GM21515 (cell line): ENCODE results near the gene ANKS1B.
A peak's percentile ranks its signal among the peaks of the same experiment; 100 is the strongest.

Source experiments
- ATAC-seq: cut with Tn5 transposase; IDR thresholded peaks from one replicate; pipeline ENCODE4 v1.9.1; 2021; ENCODE audit not compliant: unreplicated experiment

ANKS1B gene

DNA sequence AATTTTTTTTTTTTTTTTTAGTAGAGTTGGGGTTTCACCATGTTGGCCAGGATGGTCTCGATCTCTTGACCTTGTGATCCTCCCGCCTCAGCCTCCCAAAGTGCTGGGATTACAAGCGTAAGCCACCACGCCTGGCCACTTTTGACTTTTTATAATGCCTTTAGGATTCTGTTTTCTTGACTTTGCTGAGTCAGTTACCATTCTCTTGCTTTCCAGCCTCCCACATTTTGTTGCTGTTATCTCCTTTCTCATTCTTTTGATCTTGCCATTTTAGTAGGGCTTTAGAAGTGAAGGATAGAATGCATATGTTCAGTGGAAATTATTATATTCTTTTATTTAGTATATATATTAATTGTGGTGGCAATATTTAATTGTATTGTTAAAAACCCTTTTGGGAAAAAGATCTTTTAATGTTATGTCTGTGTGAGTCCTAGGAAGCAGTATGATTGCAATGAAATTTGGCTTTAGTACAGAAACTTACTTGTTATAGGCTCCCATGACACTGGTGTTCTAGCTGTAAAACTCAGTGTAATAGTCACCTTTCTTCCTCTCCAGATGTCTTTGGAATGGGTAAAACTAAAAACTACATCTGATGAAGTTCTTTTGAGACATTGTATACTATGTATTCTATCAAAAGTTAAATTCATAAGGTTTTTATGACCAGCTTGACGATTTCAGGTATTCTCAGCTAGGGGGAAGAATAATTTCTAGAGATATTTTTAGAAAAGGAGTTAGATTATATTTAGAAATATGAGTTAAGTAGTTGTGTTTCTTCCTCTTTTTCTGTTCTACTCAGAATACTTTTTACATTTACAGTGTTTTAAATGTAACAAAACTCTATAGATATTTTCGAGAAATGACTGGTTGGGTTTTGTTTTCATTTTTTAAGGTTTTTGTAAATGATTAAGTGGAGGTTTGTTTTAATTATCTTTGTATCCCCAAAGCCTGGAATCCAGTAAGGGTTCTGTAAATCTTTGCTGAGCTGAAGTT is 1264.9 kb downstream of the ANKS1B start:
- no peak for ATAC-seq

DNA sequence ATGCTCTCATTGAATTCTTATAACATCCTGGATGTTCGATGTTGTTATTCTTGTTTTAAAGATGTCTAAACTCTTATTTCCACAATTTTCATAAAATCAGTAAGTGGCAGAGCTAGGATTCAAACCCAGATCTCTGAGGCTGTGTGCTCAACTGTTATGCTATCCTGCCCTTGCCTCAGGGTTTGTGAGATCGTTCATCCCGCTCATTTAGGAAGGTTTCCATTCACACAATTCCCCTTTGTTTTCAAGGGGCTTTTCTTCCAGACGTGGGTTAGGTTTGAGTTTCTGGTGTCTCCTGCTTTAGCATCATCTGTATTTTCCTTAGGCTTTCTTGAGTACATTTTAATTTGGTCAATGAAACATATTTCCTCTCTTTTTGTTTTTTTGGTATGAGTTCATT is 1270.3 kb downstream of the ANKS1B start:
- no peak for ATAC-seq

GRCh38 chr12:98709022-98709421 is 1275.7 kb downstream of the ANKS1B start:
- no peak for ATAC-seq

- no peak for ATAC-seq
Measured at GRCh38 chr12:98701166-98701565, 1283.6 kb downstream of the ANKS1B start.

DNA sequence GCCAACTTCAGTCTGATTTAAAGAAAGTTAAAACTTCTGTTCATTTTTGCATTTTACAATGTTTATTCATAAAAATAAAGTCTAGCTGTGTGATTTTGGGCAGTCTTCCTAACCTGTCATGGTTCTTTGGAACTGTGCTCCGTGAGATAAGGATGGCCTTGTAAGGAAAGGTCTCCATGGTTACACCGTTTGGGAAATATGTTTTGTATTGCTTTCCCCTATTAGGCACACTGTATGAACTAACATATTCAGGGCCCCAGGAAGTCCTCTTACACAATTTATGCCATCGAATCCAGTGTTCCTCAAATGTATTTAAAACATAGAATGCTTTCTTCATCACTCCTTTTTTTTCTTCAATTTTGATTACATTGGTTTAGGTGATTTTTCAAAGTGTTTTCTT is 1285.2 kb downstream of the ANKS1B start:
- no peak for ATAC-seq

GRCh38 chr12:98698603-98699463 is 1285.9 kb downstream of the ANKS1B start:
- ATAC-seq, result peak; percentile 91

- ATAC-seq, result no peak
Measured at GRCh38 chr12:98697209-98697608, 1287.5 kb downstream of the ANKS1B start.

GRCh38 chr12:98696036-98696646 is 1288.6 kb downstream of the ANKS1B start:
- no peak for ATAC-seq

DNA sequence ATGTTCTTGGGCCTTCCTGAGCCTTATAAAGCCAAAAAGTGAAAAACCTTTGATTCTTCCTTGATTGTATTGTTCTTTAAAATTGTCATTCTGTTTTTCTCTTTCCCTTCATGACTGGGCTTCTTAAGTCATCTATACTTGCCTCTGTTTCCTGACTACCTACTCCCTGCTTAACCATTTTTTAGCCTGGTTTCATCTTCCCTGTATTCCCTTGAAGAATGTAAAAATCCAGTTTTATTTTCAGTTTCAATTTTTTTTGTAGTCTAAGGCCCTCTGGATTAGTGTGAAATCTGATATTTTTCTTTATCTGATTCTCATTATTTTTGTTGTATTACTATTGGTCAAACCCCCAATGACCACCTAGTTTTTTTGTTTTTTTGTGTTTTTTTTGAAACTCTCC is 1293.4 kb downstream of the ANKS1B start:
- no peak for ATAC-seq

GRCh38 chr12:98686603-98687002 is 1298.1 kb downstream of the ANKS1B start:
- ATAC-seq, result no peak
